GM12878 (cell line): ENCODE data around the gene ARHGDIG. TPM values are rescaled to one million over a fixed set of nuclear protein-coding genes. Genes with fewer than 3 reads are reported as not detected.

Experiments used
- ATAC-seq: fragments of 200-7000 bp; cut with Tn5 transposase; 3 replicates; pipeline ENCODE4 v1.9.1; 2020; ENCODE audit warnings: mild to moderate bottlenecking, moderate library complexity
- BruUV-seq: library from RNA; stranded (reverse); fragments of 400-500 nt; replicated peaks from 2 replicates; lab custom pipeline; 2021; lab: Mats Ljungman, UMichigan
- CTCF ChIA-PET: fragments of 300-600 bp; sonication (Branson Sonifier 250); formaldehyde crosslinking; extraction: SDS; loops from one replicate; lab custom pipeline; 2021; ENCODE audit warnings: inconsistent platforms; lab: Yijun Ruan, JAX
- POLR2A ChIA-PET: fragments of 350-600 bp; formaldehyde crosslinking; extraction: SDS; loops from one replicate; lab custom pipeline; 2021; ENCODE audit warnings: inconsistent platforms; lab: Charles Lee
- RAD21 ChIA-PET: fragments of 300-600 bp; sonication (Branson Sonifier 250); formaldehyde crosslinking; loops from one replicate; lab custom pipeline; 2023; ENCODE audit warnings: antibody characterized with exemption; ENCODE audit not compliant: unreplicated experiment; lab: Charles Lee
- SMC1A ChIA-PET: fragments of 300-600 bp; sonication (Branson Sonifier 250); formaldehyde crosslinking; loops from one replicate; lab custom pipeline; 2023; ENCODE audit not compliant: unreplicated experiment, uncharacterized antibody; lab: Charles Lee
- DNase-seq: peaks from one replicate; pipeline ENCODE4 v3.0.0-alpha.2; 2011; ENCODE audit warnings: low read depth, low spot score
- FAIRE-seq: peaks from 3 replicates; lab custom pipeline; 2011; peaks lifted over from hg19 to GRCh38; lab: Jason Lieb, UNC
- H2AFZ ChIP-seq: 2 replicates; pipeline ENCODE4 v1.6.0; 2011; ENCODE audit warnings: low read depth, low read length, control low read depth; ENCODE audit not compliant: control insufficient read depth
- H3K27ac ChIP-seq: 2 replicates; pipeline ENCODE4 v1.5.1; 2011; ENCODE audit warnings: control low read depth; ENCODE audit not compliant: control insufficient read depth, insufficient read depth
- H3K27me3 ChIP-seq, 2 experiments: replicated peaks in 1 of 2; 2 replicates each; pipeline versions ENCODE4 v1.6.0 to v1.6.1; 2011; ENCODE audit warnings: low read length in 1 of 2; ENCODE audit not compliant: control insufficient read depth in 2 of 2, insufficient read depth in 2 of 2
- H3K36me3 ChIP-seq, 2 experiments: 2 replicates each; pipeline ENCODE4 v1.5.1; 2011; ENCODE audit warnings: low read length in 1 of 2; ENCODE audit not compliant: control insufficient read depth in 2 of 2, insufficient read depth in 2 of 2
- H3K4me1 ChIP-seq: 2 replicates; pipeline ENCODE4 v1.6.1; 2011; ENCODE audit warnings: mild to moderate bottlenecking, low read length, moderate library complexity, mixed read lengths; ENCODE audit not compliant: control insufficient read depth, insufficient read depth
- H3K4me2 ChIP-seq: 2 replicates; pipeline ENCODE4 v1.6.0; 2011; ENCODE audit warnings: control low read depth; ENCODE audit not compliant: control insufficient read depth, insufficient read depth
- H3K4me3 ChIP-seq: fragments of 200-600 bp; sonication (generic); 2 replicates; pipeline ENCODE4 v1.5.1; 2016
- H3K79me2 ChIP-seq: 2 replicates; pipeline ENCODE4 v1.6.0; 2011; ENCODE audit warnings: low read length; ENCODE audit not compliant: control insufficient read depth, insufficient read depth
- H3K9ac ChIP-seq: 2 replicates; pipeline ENCODE4 v1.8.0; 2011; ENCODE audit warnings: low read length, control low read depth, mixed read lengths; ENCODE audit not compliant: control insufficient read depth, insufficient read depth
- H3K9me3 ChIP-seq: replicated peaks from 3 replicates; pipeline ENCODE4 v1.5.1; 2011; ENCODE audit warnings: mild to moderate bottlenecking, low read length; ENCODE audit not compliant: control insufficient read depth, insufficient read depth
- H4K20me1 ChIP-seq: 2 replicates; pipeline ENCODE4 v1.6.0; 2011; ENCODE audit not compliant: control insufficient read depth, insufficient read depth
- CBX3 ChIP-seq: fragments of 200-600 bp; sonication (generic); IDR thresholded peaks from 2 replicates; pipeline ENCODE4 v1.6.1; 2016; ENCODE audit warnings: low read depth, borderline replicate concordance
- CEBPZ ChIP-seq: fragments of 150-350 bp; IDR thresholded peaks from 2 replicates; pipeline ENCODE4 v1.6.1; 2016; ENCODE audit warnings: low read depth, low read length
- E2F4 ChIP-seq: IDR thresholded peaks from 2 replicates; pipeline ENCODE4 v1.6.1; 2012; ENCODE audit warnings: low read depth, low read length, improper control_type of control experiment
- ELK1 ChIP-seq: IDR thresholded peaks from 2 replicates; pipeline ENCODE4 v1.6.1; 2012; ENCODE audit warnings: low read depth, low read length, improper control_type of control experiment
- IKZF1 ChIP-seq: fragments of 450-650 bp; conservative IDR thresholded peaks from 2 replicates; pipeline ENCODE4 v1.6.1; 2017; ENCODE audit warnings: antibody characterized with exemption, mild to moderate bottlenecking
- JUND ChIP-seq: IDR thresholded peaks from 2 replicates; pipeline ENCODE4 v1.6.1; 2012; ENCODE audit warnings: low read depth, mild to moderate bottlenecking, low read length, improper control_type of control experiment, moderate library complexity
- NFXL1 ChIP-seq: fragments of 450-650 bp; IDR thresholded peaks from 2 replicates; pipeline ENCODE4 v1.6.1; 2017; ENCODE audit warnings: antibody characterized with exemption, mild to moderate bottlenecking, borderline replicate concordance
- RBBP5 ChIP-seq: fragments of 200-600 bp; sonication (generic); conservative IDR thresholded peaks from 2 replicates; pipeline ENCODE4 v1.6.1; 2016
- RCOR1 ChIP-seq: conservative IDR thresholded peaks from 2 replicates; pipeline ENCODE4 v1.6.1; 2012; ENCODE audit warnings: low read depth, low read length, improper control_type of control experiment
- RELB ChIP-seq: fragments of 450-650 bp; IDR thresholded peaks from 2 replicates; pipeline ENCODE4 v1.6.1; 2017; ENCODE audit warnings: low read depth, mild to moderate bottlenecking, moderate library complexity
- RFX5 ChIP-seq: IDR thresholded peaks from 2 replicates; pipeline ENCODE4 v1.6.1; 2011; ENCODE audit warnings: low read depth, low read length, improper control_type of control experiment
- WGBS: methylation state at CpG from one replicate; pipeline ENCODE4 v1.1.6; 2016; ENCODE audit warnings: low lambda C conversion rate; ENCODE audit not compliant: insufficient replicate concordance, insufficient coverage; ENCODE audit errors: missing lambda C conversion rate; 5-methylcytosine and 5-hydroxymethylcytosine counted together
- in situ Hi-C: fragments of 300-500 bp; cut with MboI; formaldehyde crosslinking; loops from 9 replicates; pipeline ENCODE4 v1.14.3; 2018; ENCODE audit warnings: mixed read lengths
- intact Hi-C: fragments of 100-400 bp; cut with micrococcal nuclease; formaldehyde crosslinking; loops from one replicate; pipeline ENCODE4 v1.14.2; 2022; ENCODE audit not compliant: unreplicated experiment
- polyA plus RNA-seq, 11 experiments: library from polyadenylated mRNA; depleted of rRNA in 4 of 11; unstranded in 6 of 11; stranded (reverse) in 5 of 11; fragments of >200 nt; fragmentation: Nextera tagmentation in 4 of 11; fragmentation: Illumina TruSeq in 1 of 11; extraction: Ambion mirVana in 4 of 11; extraction: Trizol in 1 of 11; gene quantifications; 1 replicate in 1 of 11; 2 replicates in 10 of 11; pipeline versions ENCODE4 v1.2.1 to v1.2.3, GENCODE V29; 2011 to 2016; ENCODE audit warnings: inconsistent platforms in 2 of 11, missing spikeins in 2 of 11, low read depth in 1 of 11
- total RNA-seq, 4 experiments: library from RNA; depleted of rRNA in 3 of 4; stranded (reverse); fragments of >200 nt in 3 of 4; fragmentation: Illumina TruSeq in 1 of 4; extraction: Trizol in 1 of 4; gene quantifications; 2 replicates each; pipeline versions ENCODE4 v1.2.1 to v1.2.3, GENCODE V29; 2013 to 2021

The ARHGDIG gene
- total and polyA plus RNA-seq, 10 of the 15 experiments (the other 5 are each of a cell fraction or from before 2014, with no cell fraction given): not detected

GRCh38 chr16:291539-291938, 11.1 kb downstream of the ARHGDIG start:
- no peaks in the 10 kb centered on the region for H4K20me1 ChIP-seq
- WGBS: 83% methylated on average over 16 of the region's 17 CpGs
- no peak overlapping the region for H2AFZ ChIP-seq
- no peaks in the 10 kb centered on the region for H3K4me1 ChIP-seq
- H3K27me3 ChIP-seq: no peaks in the 10 kb centered on the region
- no peak overlapping the region for H3K9ac ChIP-seq
- ChIA-PET RAD21 (no interaction called here), CTCF (no interaction called here), POLR2A (no interaction called here), SMC1A (no interaction called here)
- H3K9me3 ChIP-seq: no peaks in the 10 kb centered on the region
- in situ Hi-C loops: no loop called here
- ATAC-seq (no peak), FAIRE-seq (no peak), DNase-seq (no peak)
- no peaks in the 10 kb centered on the region for H3K79me2 ChIP-seq
- H3K27ac ChIP-seq: no peak overlapping the region
- TF ChIP-seq CEBPZ: no peak
- no peak for TF ChIP-seq E2F4
- no peak for TF ChIP-seq NFXL1
- TF ChIP-seq RCOR1: no peak
- TF ChIP-seq RELB: no peak
- no peak for TF ChIP-seq JUND
- TF ChIP-seq ELK1: no peak
- no peak for TF ChIP-seq RFX5
- no peak for TF ChIP-seq RBBP5
- no peak for TF ChIP-seq IKZF1
- no peak for TF ChIP-seq CBX3
- intact Hi-C loops: no loop called here
- no peak overlapping the region for H3K4me2 ChIP-seq
- no peak overlapping the region for H3K4me3 ChIP-seq
- BruUV-seq: no TSS peak
- peaks cover 0 to 13% of the 10 kb centered on the region in 2 experiments; a peak in 2 of 4 replicates for H3K36me3 ChIP-seq
